Epithelial cell of umbilical artery (primary cell): Measurements from ENCODE around the gene CLDN20. TPM values are rescaled to one million over a fixed set of nuclear protein-coding genes. Genes with fewer than 3 reads are reported as not detected.

Experiments
- total RNA-seq: library from RNA; depleted of rRNA; stranded (reverse); fragments of >200 nt; gene quantifications from 2 replicates; pipeline ENCODE4 v1.2.3, GENCODE V29; 2014

CLDN20 gene
- total RNA-seq = 0.30 TPM in 1 of 2 replicates, not detected in the other

GRCh38 chr6:155263373-155264063 lies at the start of gene CLDN20:
CLDN20 (plus strand) TSS chr6:155264013; CDS start chr6:155275720, 11,707 bp downstream.

DNA sequence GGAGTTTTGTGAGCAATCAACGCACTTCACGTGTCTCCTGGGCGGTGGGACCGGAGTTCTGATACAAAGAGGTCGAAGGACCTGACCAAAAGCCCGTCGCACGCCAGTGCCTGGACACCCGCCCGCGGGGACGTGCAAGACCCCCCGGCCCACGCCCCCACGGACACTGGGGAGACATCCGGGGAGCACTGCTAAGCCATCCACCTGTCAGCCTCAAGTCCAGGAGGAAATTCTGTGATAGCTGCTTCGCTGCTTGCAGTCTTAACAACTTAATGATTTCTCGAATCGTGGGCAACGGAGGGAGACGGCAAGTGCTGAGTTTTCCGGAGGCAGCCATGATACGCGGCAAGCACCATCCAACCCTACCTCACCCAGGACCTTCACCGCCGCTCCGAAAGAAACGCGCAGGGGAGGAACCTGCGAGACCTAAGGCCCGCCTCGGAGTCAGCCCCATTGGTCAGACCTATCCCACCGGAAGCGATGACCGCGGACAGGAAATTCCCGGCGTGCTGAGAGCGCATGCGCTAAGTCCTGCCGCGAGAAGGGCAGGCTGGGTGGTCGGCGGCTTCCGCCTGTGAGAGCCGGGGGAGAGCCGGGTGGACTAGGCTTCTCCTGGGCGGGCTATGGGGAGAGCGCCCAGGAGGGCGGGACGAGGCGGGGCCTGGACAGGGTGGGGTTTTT lies 50.4 kb downstream of the CLDN20 start, which contains the start of gene TFB1M:
TFB1M (minus strand) TSS at position 393 of the 681 bp plus-strand sequence; CDS start at position 337, 56 bp downstream.

Other genes with a start within 250 kb of the CLDN20 start
- gene TFB1M, start 50.5 kb downstream of the CLDN20 start, total RNA-seq = 14.3 and 29.0 TPM in 2 replicates
- gene NOX3, start 191.8 kb downstream of the CLDN20 start, total RNA-seq = not detected in 2 replicates